Hematopoietic multipotent progenitor cell treated with erythropoietin and hydrocortisone succinate and interleukin-3 and kit ligand, for 17 days (in vitro differentiated cells): Measurements from ENCODE around the gene HK3.
"Not testable (repeated sequence)": the region's sequence is repeated elsewhere in the genome, so short reads cannot be mapped to it uniquely, and the experiment has no call there.

Experiments
- DNase-seq: peaks from one replicate; pipeline ENCODE4 v3.0.0-alpha.2; 2015; ENCODE audit warnings: low spot score

Gene HK3

DNA sequence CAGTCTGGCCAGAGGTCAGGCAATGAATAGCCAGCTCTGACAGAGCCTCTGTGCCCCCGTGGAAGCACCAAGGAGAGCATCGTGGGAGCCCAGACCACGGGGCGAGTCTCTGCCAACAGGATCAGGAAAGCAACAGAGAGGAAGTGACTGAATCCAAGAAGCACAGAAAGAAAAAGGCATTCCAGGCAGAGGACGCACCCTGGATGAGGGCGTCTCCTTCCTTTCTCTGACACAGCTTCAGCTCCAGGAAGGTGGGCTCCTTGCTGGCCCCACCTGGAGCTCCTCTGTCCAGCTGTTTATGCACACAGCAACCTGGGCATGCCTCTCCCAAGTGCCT, 16.6 kb downstream of the HK3 start:
- no peak for DNase-seq

- DNase-seq, result no peak
These were observed 17.2 kb downstream of the HK3 start for GRCh38 chr5:176881816-176882566.

- DNase-seq, result no peak
These were observed 18.0 kb downstream of the HK3 start for GRCh38 chr5:176881021-176881749.

GRCh38 chr5:176880366-176881020, 18.7 kb downstream of the HK3 start:
- DNase-seq, result no peak

- DNase-seq, result no peak
These were observed 19.3 kb downstream of the HK3 start for GRCh38 chr5:176879663-176880361.

GRCh38 chr5:176878906-176879662, 20.1 kb downstream of the HK3 start:
- no peak for DNase-seq

DNA sequence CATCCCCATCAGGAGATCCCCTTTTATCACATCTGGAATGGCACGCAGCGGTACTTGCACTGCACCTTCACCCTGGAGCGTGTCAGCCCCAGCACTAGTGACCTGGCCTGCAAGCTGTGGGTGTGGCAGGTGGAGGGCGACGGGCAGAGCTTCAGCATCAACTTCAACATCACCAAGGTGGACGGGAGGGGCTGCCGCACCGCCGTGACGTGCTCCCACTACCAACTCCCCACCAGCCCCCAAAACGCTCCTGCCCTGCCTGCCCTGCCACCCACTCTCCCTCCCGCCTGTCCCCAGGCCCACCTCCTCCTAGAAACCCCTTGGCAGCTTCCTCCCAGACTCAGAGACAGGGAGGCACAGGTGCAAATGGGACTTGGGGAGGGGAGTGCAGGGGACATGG, 20.7 kb downstream of the HK3 start:
- no peak for DNase-seq

GRCh38 chr5:176877793-176878331, 21.3 kb downstream of the HK3 start:
- no peak for DNase-seq

DNA sequence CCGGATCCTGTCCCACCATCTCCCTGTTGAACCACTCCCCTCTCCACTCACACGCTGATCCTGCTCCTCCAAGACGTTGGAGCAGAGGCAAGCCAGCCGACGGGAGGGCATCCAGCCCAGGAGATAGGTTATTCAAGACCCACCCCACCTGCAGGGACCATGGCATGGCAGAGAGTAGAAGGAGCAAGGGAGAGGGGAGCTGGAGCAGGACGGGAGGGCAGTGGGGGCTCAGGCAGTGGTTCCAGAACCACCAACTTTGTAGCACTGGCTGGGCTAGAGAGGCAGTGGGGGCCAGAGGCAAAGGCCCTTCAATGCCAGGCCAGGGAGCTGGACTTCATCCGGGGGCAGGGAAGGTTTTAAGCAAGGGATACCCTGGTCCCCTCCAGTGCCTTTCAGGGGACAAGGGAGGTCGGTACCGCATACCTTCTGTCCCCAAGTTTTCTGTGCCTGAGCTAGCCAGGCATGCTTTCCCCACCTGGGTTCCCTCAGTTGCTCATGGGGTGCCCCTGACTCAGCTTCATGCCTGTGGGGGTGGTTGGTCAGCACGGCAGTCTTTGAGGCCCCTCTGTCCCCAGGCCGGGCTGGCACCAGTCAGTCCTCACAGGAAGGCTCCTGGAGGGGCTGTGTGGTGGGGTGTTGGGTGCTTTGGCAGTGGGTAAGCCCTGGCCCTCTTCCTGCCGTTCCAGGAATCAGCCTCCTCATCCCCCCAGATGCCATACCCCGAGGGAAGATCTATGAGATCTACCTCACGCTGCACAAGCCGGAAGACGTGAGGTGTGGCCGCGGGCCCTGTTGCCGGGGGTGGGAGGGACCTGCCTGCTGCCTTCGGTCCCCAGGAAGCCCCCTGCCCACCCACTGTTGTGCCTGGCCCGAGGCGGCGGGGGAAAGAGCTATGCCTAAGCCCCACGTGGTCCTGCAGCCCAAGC, 22.4 kb downstream of the HK3 start:
- DNase-seq, result no peak

DNA sequence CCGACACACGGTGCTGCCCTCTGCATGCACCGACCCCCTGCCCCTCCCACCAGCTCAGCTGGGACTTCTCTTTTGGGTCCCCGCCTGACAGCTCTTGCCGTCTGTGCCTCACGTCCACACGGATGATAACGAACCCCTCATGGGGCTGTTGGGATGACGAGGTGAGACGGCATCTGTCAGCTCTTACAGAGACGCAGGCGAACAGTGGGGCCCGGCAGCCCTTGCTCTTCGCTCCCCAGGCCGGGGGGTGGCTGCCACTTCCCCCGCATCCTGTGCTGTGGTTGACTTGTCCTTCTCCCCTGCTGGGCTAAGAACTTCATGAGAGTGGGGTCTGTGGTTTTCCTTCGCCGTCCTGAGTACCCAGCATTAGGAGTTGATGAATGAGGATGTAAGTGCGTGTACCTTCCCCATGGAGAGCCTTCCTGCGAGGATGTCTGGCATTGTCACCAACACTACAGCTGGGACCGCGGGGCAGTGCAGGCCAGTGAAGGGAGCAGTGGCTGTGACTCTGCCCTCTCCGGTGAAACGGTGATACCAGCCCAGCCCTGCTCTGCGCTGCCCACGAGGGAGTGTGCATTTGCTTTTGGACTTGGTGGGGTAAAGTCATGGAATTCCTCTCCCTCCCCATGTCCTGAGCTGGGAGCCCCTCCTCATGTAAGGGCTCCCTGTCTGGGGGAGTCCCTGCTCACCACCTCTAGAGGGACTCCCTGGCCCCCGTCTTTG, 23.2 kb downstream of the HK3 start:
- DNase-seq, result no peak

DNA sequence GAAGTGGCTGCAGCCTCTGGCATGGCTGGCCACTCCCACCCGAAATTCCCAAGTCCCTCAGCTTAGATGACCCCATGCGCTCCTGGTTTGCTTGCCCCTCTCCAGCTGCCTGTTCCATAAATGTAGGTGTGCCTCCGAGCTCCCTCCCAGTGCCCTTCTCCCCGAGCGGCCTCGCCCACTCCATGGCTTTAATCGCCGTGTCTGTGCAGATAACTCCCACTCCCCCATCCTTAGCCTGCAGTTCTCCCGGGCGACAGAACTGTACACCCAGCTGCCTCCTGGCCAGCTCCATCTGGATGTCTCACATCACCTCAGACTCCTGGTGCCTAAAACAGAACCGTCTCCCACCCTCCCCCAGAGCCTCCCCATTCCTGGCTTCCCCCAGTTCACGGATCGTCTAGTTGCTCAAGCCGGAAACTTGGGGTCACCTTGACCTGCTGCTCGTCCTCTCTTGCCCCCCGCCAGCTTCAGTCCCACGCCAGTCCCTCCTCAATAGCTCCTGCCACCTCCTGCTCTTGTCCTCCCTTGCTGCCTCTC, 24.1 kb downstream of the HK3 start:
- no peak for DNase-seq

DNA sequence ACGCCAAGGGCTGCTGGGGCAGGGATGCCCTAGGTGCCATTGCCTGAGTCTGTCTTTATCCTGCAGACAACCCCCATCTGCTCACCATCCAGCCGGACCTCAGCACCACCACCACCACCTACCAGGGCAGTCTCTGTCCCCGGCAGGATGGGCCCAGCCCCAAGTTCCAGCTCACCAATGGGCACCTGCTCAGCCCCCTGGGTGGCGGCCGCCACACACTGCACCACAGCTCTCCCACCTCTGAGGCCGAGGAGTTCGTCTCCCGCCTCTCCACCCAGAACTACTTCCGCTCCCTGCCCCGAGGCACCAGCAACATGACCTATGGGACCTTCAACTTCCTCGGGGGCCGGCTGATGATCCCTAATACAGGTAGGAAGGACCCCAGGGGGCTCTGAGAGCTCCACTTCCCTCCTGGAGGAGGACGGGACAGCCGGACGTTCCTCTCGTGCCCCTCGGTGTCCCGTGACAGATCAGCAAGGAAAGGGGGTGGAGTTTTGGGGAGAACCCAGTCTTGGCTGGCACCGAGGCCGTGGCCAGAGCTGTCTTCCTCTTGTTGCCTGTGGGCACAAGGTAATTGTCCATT, 24.9 kb downstream of the HK3 start:
- DNase-seq, result no peak

DNA sequence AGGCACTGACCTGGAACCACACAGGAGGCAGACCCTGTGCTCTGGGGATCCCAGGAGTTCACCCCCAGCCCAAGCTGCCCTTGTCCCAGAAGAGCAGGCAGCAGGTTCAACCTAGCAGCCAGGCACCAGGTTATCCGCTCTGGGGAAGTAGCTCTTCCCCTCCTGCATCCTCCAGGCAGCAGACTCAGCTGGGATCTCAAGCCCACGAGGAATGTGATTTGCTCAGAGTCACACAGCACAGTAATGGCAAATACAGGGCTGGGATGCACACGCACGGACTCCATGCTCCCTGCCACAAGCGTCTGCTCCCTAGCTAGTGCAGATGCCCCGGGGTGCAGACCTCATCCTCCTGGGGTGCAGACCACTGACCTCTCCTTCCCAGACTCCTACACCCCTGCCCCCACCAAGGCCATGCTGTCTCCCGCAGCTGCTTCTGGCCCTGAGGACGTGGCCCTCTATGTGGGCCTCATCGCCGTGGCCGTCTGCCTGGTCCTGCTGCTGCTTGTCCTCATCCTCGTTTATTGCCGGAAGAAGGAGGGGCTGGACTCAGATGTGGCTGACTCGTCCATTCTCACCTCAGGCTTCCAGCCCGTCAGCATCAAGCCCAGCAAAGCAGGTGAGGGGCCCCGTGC, 25.5 kb downstream of the HK3 start:
- no peak for DNase-seq

GRCh38 chr5:176873011-176873410, 26.1 kb downstream of the HK3 start:
- not testable (repeated sequence) for DNase-seq

- DNase-seq, result not testable (repeated sequence)
These were observed 26.6 kb downstream of the HK3 start for GRCh38 chr5:176872586-176872985.

GRCh38 chr5:176870644-176871043, 28.5 kb downstream of the HK3 start:
- not testable (repeated sequence) for DNase-seq

GRCh38 chr5:176870110-176870591, 29.0 kb downstream of the HK3 start:
- peak; percentile 59 for DNase-seq

DNA sequence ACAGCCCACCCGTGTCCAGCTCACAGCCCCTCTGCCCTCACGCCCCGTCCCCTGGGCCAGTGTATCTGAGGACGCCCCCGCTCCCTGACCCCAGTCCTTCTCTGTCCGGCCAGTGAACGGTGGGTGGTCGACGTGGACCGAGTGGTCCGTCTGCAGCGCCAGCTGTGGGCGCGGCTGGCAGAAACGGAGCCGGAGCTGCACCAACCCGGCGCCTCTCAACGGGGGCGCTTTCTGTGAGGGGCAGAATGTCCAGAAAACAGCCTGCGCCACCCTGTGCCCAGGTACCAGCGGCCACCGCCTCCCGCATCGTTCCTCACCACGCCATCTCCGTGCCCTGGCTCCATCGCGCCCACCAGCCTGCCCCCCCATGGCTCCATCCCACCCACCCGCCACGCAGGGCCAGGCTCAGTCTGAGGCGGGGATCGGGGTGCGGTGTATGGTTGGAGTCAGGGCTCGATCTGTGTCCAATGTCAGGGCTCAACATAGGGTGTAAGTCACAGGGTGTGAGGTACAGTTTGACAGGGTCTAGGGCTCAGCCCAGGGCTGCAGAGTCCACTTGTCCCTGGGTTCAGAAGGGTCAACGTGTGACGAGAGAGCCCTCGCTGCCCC, 29.5 kb downstream of the HK3 start:
- DNase-seq, result no peak
